C4-2B (cell line): Measurements from ENCODE around the gene SLC16A1.

ENCODE experiments used
- ZFX ChIP-seq: fragments of 450-650 bp; IDR thresholded peaks from 2 replicates; pipeline ENCODE4 v1.6.1; 2017
- TF ChIP-seq, protein P1 (sequence below): fragments of 450-650 bp; conservative IDR thresholded peaks from 2 replicates; pipeline ENCODE4 v1.5.1; 2017; ENCODE audit warnings: mild to moderate bottlenecking

DNA sequence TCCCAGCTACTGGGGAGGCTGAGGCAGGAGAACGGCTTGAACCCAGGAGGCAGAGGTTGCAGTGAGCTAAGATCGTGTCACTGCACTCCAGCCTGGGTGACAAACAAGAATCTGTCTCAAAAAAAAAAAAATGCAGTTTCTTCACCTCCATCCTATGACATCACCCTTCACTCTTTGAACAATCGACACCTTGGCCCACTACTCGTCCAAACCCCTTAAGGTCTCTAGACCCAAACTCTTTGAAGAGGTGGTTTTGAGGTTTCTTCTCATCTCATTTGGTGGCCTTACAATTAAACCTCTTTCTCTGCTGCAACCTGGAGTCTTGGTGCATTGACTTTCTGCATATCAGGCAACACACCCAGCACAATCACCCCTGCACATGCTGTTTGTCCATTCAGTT is 86.1 kb downstream of the SLC16A1 start:
- TF ChIP-seq, protein P1, sequence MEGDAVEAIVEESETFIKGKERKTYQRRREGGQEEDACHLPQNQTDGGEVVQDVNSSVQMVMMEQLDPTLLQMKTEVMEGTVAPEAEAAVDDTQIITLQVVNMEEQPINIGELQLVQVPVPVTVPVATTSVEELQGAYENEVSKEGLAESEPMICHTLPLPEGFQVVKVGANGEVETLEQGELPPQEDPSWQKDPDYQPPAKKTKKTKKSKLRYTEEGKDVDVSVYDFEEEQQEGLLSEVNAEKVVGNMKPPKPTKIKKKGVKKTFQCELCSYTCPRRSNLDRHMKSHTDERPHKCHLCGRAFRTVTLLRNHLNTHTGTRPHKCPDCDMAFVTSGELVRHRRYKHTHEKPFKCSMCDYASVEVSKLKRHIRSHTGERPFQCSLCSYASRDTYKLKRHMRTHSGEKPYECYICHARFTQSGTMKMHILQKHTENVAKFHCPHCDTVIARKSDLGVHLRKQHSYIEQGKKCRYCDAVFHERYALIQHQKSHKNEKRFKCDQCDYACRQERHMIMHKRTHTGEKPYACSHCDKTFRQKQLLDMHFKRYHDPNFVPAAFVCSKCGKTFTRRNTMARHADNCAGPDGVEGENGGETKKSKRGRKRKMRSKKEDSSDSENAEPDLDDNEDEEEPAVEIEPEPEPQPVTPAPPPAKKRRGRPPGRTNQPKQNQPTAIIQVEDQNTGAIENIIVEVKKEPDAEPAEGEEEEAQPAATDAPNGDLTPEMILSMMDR = no peak
- no peak for TF ChIP-seq ZFX
